OCI-LY1 (cell line): ENCODE data around the gene RNF125.

Experiments used
- H2AFZ ChIP-seq: fragments of 200-600 bp; sonication (generic), shearing (Covaris generic); 2 replicates; pipeline ENCODE4 v1.6.0; 2014; ENCODE audit warnings: antibody characterized with exemption, mild to moderate bottlenecking, low read length
- H3F3A ChIP-seq: fragments of 200-600 bp; sonication (generic), shearing (Covaris generic); 2 replicates; pipeline ENCODE4 v1.6.0; 2014; ENCODE audit warnings: mild to moderate bottlenecking, antibody characterized with exemption, low read length, moderate library complexity; ENCODE audit not compliant: insufficient read depth
- H3K27ac ChIP-seq: fragments of 200-600 bp; sonication (generic); 2 replicates; pipeline ENCODE4 v1.5.1; 2014; ENCODE audit warnings: low read length, mixed run types, mild to moderate bottlenecking, low read depth; ENCODE audit not compliant: poor library complexity, severe bottlenecking
- H3K27me3 ChIP-seq: fragments of 200-600 bp; sonication (generic); 2 replicates; pipeline ENCODE4 v1.6.0; 2014; ENCODE audit warnings: antibody characterized with exemption, mild to moderate bottlenecking, low read length, moderate library complexity; ENCODE audit not compliant: insufficient read depth
- H3K36me3 ChIP-seq: fragments of 200-600 bp; sonication (generic); 2 replicates; pipeline ENCODE4 v1.6.1; 2014; ENCODE audit warnings: mild to moderate bottlenecking, antibody characterized with exemption, low read length, moderate library complexity, mixed read lengths; ENCODE audit not compliant: insufficient read depth
- H3K4me1 ChIP-seq: fragments of 200-600 bp; sonication (generic); 2 replicates; pipeline ENCODE4 v1.5.1; 2014; ENCODE audit warnings: mild to moderate bottlenecking, low read length, moderate library complexity; ENCODE audit not compliant: insufficient read depth, severe bottlenecking
- H3K4me2 ChIP-seq: fragments of 200-600 bp; sonication (generic), shearing (Covaris generic); 2 replicates; pipeline ENCODE4 v1.6.1; 2014; ENCODE audit warnings: low read length
- H3K4me3 ChIP-seq: fragments of 200-600 bp; sonication (generic); 2 replicates; pipeline ENCODE4 v1.5.1; 2014; ENCODE audit warnings: low read length, low read depth, mild to moderate bottlenecking, mixed read lengths; ENCODE audit not compliant: poor library complexity, severe bottlenecking
- H3K79me2 ChIP-seq: fragments of 200-600 bp; shearing (Covaris generic); 2 replicates; pipeline ENCODE4 v1.6.1; 2016; ENCODE audit warnings: mixed run types, low read length, mixed read lengths; ENCODE audit not compliant: insufficient read depth
- H3K9ac ChIP-seq: fragments of 200-600 bp; sonication (generic), shearing (Covaris generic); 2 replicates; pipeline ENCODE4 v1.6.1; 2014; ENCODE audit warnings: mild to moderate bottlenecking, low read length, mixed read lengths
- H3K9me2 ChIP-seq: fragments of 200-600 bp; sonication (generic), shearing (Covaris generic); 2 replicates; pipeline ENCODE4 v1.6.1; 2014; ENCODE audit warnings: low read depth, mild to moderate bottlenecking, low read length, mixed read lengths
- H3K9me3 ChIP-seq: fragments of 200-600 bp; shearing (Covaris generic); 2 replicates; pipeline ENCODE4 v1.6.1; 2014; ENCODE audit warnings: low read length, mixed read lengths
- H4K20me1 ChIP-seq: fragments of 200-600 bp; sonication (generic), shearing (Covaris generic); 2 replicates; pipeline ENCODE4 v1.6.0; 2016; ENCODE audit warnings: mild to moderate bottlenecking, low read length; ENCODE audit not compliant: insufficient read depth
- CTCF ChIP-seq: fragments of 200-600 bp; sonication (generic), shearing (Covaris generic); IDR thresholded peaks from 2 replicates; pipeline ENCODE4 v1.5.1; 2017; ENCODE audit warnings: mild to moderate bottlenecking, antibody characterized with exemption, low read length, moderate library complexity, mixed read lengths
- EZH2 ChIP-seq: fragments of 200-600 bp; sonication (generic), shearing (Covaris generic); IDR thresholded peaks from 2 replicates; pipeline ENCODE4 v1.8.0; 2017; ENCODE audit warnings: borderline replicate concordance, mixed run types, mild to moderate bottlenecking, antibody characterized with exemption, low read length, moderate library complexity, mixed read lengths

The RNF125 gene

GRCh38 chr18:32057624-32058165 lies 39.1 kb downstream of the RNF125 start:
- Histone ChIP-seq H3F3A (no peaks in the 10 kb centered on the region), H3K9me2 (no peaks in the 10 kb centered on the region), H3K9me3 (no peaks in the 10 kb centered on the region), H3K27me3 (no peaks in the 10 kb centered on the region), H3K27ac (no peak overlapping the region), H3K4me2 (no peak overlapping the region), H2AFZ (no peak overlapping the region), H3K9ac (no peak overlapping the region), H3K4me1 (no peaks in the 10 kb centered on the region), H3K79me2 (no peaks in the 10 kb centered on the region), H4K20me1 (no peaks in the 10 kb centered on the region), H3K36me3 (no peaks in the 10 kb centered on the region), H3K4me3 (no peak overlapping the region)
- TF ChIP-seq CTCF = no peak
- TF ChIP-seq EZH2 = no peak

GRCh38 chr18:32060026-32060425 lies 41.4 kb downstream of the RNF125 start:
- no peak overlapping the region for H3K4me2 ChIP-seq
- no peak for TF ChIP-seq EZH2
- TF ChIP-seq CTCF = no peak
- no peaks in the 10 kb centered on the region for H3K27me3 ChIP-seq

GRCh38 chr18:32067375-32068167 lies 48.9 kb downstream of the RNF125 start:
- Histone ChIP-seq H3K27ac (no peak overlapping the region), H3K9me2 (no peaks in the 10 kb centered on the region), H3K4me3 (no peak overlapping the region), H2AFZ (no peak overlapping the region), H3K36me3 (no peaks in the 10 kb centered on the region), H3K9me3 (no peaks in the 10 kb centered on the region), H3K9ac (no peak overlapping the region), H3K4me1 (no peaks in the 10 kb centered on the region), H3F3A (no peaks in the 10 kb centered on the region), H3K27me3 (no peaks in the 10 kb centered on the region), H3K4me2 (no peak overlapping the region), H4K20me1 (no peaks in the 10 kb centered on the region), H3K79me2 (no peaks in the 10 kb centered on the region)
- TF ChIP-seq CTCF = no peak

More at GRCh38 chr18:32060026-32060425, 41.4 kb downstream of the RNF125 start:
- no peaks in the 10 kb centered on the region for H3K9me3 ChIP-seq
- H3K36me3 ChIP-seq = no peaks in the 10 kb centered on the region
- no peaks in the 10 kb centered on the region for H3K9me2 ChIP-seq
- H3F3A ChIP-seq = no peaks in the 10 kb centered on the region
- no peaks in the 10 kb centered on the region for H4K20me1 ChIP-seq
- no peak overlapping the region for H3K4me3 ChIP-seq
- H3K4me1 ChIP-seq = no peaks in the 10 kb centered on the region
- H2AFZ ChIP-seq = no peak overlapping the region
- no peak overlapping the region for H3K9ac ChIP-seq
- no peak overlapping the region for H3K27ac ChIP-seq
- no peaks in the 10 kb centered on the region for H3K79me2 ChIP-seq
